GM21447 (cell line): ENCODE measurements around the gene EIF4G1.
"Not testable (repeated sequence)": the region's sequence is repeated elsewhere in the genome, so short reads cannot be mapped to it uniquely, and the experiment has no call there.

ENCODE experiments used
- ATAC-seq: cut with Tn5 transposase; IDR thresholded peaks from one replicate; pipeline ENCODE4 v1.9.1; 2021; ENCODE audit not compliant: unreplicated experiment

Gene EIF4G1

DNA sequence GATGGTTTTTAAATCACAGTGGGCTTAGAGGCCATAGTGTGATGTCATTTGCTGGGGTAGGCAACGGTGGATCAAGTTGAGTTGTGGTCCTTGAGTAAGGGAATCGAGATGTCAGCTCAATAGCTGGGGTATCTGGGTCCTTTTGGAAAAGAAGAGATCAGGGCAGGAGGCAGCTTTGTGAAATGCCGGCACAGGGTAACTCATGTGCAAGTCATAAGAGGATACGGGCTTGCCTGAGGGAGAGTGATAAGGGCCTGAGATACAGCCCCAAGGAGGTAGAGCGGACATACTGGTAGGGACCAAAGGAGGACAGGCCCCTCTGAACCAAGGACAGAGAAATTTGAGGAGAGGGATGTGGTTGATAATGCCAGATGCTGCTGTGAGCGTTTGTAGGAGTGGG lies 18.8 kb downstream of the EIF4G1 start:
- ATAC-seq = no peak

DNA sequence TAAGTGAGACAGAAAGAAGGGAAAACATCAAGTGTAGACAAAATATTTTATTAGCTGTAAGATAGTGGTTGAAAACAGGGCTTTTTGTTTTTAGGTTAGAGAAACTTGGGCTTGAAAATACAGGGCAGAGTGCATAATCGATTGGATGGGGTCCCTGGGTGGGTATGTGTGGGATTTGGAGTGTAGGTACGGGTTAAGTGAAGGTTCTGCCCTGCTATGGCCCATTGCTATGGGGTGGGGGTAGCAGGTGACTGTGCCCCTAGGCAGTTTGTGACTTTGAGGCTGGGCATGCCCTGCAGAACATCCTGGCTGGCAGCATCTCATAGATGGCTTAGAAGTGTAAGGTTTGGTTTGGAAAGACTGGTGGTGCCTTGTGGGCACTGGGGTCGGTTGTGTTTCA lies 19.3 kb downstream of the EIF4G1 start:
- ATAC-seq = no peak

DNA sequence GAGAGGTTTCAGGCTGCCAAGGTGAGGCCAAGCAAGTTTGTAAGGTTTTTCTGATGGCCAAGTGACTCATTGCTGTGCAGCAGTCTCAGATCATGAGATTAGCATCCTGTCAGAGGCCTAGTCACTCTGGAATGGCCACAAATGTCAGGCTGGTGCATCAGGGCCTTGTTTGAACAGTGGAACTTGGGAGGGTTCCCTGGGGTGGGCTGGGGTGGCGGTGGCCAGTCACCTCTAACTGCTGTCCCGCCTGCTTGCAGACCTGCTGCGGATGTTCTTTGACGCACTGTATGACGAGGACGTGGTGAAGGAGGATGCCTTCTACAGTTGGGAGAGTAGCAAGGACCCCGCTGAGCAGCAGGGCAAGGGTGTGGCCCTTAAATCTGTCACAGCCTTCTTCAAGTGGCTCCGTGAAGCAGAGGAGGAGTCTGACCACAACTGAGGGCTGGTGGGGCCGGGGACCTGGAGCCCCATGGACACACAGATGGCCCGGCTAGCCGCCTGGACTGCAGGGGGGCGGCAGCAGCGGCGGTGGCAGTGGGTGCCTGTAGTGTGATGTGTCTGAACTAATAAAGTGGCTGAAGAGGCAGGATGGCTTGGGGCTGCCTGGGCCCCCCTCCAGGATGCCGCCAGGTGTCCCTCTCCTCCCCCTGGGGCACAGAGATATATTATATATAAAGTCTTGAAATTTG lies 20.2 kb downstream of the EIF4G1 start:
- no peak for ATAC-seq

DNA sequence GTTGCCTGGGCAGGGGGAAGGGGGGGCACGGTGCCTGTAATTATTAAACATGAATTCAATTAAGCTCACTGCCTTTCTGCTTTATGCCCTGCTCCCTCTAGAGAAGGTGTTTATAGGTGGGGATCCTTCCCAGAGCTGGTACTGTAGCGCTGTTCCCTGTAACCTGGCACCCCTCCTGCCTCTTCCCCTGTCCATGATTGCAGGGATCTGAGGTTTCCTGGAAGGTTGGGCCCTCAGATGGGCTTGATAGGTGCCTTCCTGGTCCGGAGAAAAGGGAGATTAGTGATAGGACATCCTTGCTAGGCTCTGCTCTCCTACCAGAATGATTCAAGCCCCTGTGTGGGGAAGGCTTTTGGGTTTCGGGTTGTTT lies 20.9 kb downstream of the EIF4G1 start:
- ATAC-seq = peak; percentile 9

DNA sequence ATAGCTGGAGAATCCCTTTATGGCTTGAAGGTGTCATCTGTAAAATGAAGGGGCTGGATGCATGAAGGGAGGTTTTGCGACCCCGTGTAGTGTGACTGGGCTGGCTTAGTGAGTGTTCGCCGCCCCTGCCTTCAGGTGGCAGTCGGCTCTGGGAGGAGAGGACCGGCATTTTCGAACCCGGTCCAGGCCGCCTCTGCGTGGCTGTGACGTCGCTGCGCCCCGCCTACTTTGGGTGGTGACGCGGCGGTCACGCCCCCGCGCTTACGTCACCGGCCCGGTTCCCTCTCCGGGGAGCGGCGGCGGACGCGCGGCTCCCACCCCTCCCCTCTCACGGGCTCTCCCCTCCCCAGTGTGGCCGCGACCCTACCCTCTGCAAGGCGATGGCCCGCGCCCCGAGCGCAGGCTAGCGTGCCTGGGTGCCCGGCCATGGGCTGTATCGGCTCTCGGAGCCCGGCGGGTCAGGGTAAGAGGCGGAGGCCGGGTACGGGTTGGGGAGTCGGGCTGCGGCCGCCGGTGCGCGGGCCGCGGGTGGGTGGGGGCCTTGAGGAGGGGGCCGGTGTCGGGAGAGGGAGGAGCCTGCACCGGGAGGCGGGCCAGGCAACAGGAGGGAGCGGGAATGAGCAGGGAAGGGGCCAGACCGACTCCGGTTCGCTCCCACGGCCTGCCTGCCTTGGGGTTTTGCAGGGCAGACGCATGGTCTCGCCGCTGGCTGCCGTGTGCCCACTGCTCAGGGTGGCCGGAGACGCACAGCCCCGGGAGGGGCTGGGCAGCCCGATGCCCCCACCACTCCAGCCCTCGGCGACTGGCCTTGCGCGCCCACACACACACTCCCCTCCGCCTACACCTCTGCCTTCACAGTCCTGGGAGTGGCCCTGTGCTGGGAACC lies 21.5 kb downstream of the EIF4G1 start:
- peak; percentile 83 for ATAC-seq

DNA sequence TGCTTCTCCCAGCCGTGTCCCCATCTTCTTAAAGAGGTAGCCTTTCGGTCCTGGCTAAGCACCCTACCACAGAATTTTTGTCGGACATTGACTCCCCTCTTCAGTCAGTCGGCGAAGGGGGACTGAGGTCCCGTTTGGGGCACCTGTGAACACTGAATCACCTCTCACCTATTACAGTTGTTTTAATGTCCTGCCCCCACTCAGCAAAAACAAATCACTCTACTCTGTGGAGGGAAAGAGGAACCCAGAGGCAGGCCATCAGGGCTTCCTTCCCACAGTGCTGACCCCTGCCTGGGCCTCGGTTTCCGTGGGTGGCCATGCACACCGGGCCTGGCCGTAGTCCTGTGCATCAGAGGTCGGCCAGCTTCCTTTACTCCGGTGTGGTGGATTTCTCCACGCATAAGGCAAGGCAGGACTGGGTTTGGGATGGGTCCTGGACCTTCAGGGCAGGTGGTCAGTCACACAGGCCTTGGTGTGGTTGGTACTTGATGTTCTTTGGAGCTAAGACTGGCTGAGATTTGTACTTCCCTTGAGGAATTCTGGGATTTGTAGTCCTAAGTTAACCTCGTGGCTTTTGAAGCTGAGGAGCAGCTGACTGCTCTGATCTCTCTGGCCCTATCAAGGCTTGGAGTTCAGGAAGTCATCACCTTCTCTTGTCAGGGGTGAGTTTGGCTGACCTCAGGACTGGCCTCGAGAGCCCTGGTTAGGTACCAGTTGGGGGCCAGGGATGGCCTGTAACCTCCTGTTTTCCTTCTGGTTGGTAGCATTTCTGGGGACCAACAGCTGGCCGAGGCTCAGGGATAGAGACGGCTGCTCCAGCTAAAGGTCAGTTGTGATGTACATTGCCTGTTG lies 22.4 kb downstream of the EIF4G1 start:
- no peak for ATAC-seq

DNA sequence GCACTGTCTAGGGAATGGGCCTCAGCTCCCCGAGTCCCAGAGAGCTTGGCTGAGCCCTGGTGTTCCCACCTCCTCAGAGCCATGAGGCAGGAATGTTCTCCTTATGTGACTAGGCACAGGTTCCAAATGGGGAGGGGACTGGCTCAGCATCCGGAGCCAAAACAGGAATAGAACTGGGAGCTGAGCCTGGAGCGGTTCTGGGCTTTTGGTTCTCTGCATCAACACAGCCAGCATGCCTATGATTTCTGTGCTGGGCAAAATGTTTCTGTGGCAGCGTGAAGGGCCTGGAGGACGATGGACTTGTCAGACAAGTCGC lies 23.0 kb downstream of the EIF4G1 start, which contains the start of gene FAM131A:
Gene FAM131A, plus strand, starts transcription at position 202 of the 316 bp plus-strand sequence. Its CDS starts 31 bp downstream, at position 233.
- ATAC-seq = no peak

DNA sequence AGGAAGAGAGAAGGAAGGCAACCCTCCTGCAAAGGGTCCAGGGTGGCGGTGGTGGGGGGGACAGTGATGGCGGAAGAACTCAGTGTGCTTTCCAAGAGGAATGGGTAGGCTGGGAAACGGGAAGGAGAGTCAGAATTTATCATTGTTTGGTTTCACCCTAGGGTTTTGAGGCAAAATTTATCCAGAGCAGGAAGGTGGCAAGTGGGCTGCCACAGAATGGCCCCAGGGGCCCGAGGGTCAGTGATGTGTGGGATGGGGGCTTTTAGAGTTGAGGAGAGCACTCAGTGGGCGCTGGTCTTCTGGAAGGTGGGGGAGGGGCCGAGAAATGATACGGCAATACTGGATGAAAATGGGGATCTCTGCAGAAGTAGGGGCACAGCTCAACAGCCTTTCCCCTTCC lies 23.6 kb downstream of the EIF4G1 start:
- ATAC-seq = no peak

DNA sequence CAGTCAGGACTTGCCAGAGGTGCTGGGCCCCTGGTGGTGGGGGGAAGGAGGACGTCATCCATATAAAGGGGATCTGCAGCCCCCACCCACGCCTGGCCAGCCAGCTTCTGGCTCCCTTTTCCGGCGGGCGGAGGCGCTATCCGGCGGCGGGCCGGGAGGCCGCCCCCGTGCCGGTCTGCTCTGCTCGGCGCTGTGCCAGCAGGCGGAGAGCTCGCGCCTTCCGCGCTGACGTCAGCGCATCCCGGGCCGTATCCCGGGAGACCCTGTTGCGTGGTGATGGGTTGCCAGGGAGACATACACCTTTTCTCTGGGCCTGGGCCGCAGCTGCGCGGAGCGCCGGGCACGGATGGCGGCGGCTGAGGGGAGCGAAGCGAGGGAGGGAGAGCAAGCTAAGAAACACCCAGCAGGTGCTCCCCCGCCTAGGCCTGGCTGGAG lies 24.1 kb downstream of the EIF4G1 start:
- no peak for ATAC-seq

DNA sequence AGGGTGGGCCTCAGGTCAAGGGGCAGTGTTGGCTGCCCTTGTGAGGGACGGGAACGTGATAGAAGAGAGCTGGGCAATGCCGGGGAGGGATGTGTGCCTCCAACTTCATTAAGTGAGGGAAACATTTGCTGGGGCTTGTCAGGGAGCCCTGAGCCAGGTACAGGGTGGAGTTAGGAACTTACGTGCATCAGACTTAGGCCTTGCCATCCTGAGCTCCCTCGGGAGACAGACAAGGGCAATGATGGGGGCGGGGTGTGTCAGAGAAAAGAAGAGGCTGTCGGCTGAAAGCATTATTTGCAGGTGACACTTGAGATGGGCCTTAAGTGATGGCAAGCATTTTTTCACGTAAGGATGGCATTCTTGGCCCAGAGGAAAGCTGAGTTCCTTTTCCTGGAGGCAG lies 24.6 kb downstream of the EIF4G1 start:
- ATAC-seq = no peak

DNA sequence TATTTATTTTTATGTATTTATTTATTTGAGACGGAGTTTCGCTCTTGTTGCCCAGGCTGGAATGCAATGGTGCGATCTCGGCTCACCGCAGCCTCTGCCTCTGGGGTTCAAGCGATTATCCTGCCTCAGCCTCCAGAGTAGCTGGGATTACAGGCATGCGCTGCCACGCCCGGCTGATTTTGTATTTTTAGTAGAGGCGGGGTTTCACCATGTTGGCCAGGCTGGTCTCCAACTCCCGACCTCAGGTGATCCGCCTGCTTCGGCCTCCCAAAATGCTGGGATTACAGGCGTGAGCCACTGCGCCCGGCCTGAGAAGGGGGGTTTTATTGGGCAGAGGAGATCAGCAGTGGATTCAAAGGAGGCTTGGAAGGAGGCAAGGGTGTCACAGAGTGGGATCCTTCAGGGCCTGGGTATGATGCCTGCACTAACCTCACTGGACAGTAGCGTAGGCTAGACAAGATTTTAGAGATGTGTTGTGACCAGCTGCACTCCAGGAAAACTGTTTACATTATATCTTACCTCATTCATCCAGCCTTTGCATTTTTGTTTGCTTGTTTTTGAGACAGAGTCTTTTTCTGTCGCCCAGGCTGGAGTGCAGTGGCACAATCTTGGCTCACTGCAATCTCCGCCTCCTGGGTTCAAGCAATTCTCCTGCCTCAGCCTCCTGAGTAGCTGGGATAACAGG lies 25.2 kb downstream of the EIF4G1 start:
- not testable (repeated sequence) for ATAC-seq

DNA sequence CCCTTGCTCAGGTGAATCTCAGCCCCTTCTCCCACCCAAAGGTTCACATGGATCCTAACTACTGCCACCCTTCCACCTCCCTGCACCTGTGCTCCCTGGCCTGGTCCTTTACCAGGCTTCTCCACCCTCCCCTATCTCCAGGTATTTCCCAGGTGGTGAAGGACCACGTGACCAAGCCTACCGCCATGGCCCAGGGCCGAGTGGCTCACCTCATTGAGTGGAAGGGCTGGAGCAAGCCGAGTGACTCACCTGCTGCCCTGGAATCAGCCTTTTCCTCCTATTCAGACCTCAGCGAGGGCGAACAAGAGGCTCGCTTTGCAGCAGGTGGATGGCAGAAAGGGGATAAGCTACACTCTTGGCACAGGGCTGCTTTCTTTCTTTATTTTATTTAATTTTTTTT lies 27.5 kb downstream of the EIF4G1 start:
- ATAC-seq = no peak

DNA sequence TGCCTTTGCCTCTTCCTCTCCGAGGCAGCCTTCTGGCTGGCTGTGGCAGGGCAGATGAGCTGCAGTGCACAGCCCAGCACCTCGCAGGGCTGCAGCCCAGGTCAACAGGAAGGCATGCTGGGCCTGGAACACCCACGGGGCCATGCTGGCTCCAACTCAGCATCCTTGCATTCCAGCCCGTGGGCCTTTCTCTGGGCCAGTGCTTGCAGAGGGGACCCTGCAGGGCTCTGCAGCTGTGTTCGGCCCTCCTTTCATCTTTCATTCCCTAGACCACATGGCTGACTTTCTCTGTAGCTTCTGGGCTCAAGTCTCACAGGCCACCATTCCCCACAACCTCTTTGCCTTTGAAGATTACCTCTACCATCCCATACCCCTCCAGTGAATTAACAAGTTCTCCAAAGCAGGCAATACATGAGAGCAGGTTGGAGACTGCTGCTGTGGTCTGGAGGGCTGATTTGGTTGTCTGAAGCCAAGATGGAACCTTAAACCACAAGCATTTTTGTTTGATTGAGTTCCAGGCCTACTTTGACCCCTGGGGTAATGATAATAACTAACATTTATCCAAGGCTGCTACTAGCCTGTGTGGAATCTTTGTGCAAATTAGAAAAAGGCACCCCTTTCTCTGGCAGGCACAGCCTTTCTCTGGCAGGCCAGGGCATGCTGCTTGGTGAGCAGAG lies 28.9 kb downstream of the EIF4G1 start:
- ATAC-seq = no peak

DNA sequence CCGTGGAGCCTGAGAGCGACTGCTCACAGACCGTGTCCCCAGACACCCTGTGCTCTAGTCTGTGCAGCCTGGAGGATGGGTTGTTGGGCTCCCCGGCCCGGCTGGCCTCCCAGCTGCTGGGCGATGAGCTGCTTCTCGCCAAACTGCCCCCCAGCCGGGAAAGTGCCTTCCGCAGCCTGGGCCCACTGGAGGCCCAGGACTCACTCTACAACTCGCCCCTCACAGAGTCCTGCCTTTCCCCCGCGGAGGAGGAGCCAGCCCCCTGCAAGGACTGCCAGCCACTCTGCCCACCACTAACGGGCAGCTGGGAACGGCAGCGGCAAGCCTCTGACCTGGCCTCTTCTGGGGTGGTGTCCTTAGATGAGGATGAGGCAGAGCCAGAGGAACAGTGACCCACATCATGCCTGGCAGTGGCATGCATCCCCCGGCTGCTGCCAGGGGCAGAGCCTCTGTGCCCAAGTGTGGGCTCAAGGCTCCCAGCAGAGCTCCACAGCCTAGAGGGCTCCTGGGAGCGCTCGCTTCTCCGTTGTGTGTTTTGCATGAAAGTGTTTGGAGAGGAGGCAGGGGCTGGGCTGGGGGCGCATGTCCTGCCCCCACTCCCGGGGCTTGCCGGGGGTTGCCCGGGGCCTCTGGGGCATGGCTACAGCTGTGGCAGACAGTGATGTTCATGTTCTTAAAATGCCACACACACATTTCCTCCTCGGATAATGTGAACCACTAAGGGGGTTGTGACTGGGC lies 30.3 kb downstream of the EIF4G1 start:
- no peak for ATAC-seq

DNA sequence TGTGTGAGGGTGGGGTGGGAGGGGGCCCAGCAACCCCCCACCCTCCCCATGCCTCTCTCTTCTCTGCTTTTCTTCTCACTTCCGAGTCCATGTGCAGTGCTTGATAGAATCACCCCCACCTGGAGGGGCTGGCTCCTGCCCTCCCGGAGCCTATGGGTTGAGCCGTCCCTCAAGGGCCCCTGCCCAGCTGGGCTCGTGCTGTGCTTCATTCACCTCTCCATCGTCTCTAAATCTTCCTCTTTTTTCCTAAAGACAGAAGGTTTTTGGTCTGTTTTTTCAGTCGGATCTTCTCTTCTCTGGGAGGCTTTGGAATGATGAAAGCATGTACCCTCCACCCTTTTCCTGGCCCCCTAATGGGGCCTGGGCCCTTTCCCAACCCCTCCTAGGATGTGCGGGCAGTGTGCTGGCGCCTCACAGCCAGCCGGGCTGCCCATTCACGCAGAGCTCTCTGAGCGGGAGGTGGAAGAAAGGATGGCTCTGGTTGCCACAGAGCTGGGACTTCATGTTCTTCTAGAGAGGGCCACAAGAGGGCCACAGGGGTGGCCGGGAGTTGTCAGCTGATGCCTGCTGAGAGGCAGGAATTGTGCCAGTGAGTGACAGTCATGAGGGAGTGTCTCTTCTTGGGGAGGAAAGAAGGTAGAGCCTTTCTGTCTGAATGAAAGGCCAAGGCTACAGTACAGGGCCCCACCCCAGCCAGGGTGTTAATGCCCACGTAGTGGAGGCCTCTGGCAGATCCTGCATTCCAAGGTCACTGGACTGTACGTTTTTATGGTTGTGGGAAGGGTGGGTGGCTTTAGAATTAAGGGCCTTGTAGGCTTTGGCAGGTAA lies 31.1 kb downstream of the EIF4G1 start:
- ATAC-seq = peak; percentile 66

DNA sequence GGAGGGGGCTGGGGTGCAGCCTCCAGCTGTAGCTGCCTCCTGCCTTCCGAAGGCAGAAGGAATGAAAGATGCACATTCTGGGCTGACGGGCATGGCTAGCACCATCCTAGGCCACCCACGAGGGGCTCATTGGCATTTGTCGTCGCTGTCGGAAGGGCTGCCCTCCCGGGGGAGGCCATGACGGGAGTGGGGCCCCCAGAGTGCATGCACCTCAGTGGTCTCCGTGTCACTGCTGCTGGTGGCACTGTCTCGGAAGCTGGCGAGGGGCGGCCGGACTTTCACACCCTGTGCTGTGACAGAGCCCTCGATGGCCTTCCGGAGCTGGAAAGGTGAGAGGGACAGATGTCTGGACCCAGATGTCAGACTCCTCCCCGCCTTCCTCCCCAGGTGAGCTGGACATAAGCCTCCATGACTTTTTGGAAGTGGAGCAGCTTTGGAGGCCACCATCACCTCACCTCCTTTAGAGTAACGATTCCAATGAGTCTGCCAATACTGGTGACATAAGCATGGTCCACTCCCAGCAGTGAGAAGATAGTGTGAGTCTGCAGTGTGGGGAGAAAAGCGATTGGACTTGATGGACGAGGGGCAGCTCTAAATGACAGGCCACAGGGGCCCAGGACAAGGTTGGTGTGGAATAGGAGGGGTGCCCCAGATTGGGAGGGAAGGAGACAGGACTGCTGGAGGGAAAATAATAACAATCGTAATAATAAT lies 32.2 kb downstream of the EIF4G1 start:
- no peak for ATAC-seq

DNA sequence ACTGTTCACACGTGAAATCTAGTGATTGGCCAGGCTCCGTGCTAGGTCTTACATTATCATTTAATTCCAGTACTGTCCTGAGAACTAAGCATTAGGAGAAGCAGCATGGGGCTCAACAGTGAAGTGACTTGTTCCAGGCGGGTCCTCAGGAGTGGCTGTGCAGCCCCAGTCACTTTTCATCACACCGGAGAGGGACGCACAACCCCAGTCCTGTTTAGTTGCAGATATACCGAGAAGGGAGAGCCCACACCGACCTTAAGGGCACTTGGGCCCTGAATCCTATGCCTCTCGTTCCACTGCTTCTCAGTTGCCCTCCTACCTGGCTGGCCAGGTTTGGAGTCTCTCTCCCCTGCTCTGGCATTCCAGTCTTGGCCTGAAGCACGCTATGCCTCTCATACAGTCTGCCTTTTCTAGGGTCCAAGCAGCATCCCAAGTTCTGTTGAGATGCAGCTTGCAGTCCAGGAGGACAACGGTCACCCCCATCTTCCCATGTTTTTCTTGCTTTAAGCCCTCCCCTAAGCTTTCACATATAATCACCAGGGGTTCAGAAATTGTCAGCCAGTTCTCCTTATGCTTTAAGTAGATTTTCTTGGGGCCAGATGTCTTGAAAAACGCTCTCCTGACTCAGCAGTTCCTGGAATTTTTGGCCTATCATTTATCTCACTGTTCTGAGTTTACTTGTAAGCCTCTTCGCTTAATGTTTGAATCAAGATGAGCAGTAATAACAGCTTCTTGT lies 33.1 kb downstream of the EIF4G1 start:
- no peak for ATAC-seq

DNA sequence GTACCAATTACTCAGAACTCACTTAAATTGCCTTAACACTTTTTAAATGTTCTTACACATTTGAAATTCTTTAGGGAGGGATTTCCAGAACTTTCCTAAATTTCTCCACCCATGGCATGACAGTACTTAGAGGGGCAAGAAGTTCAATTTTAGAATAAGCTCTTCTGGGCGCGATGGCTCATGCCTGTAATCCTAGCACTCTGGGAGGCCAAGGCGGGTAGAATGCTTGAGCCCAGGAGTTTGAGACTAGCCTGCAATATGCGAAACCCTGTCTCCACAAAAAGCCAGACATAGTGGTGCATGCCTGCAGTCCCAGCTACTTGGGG lies 33.6 kb downstream of the EIF4G1 start:
- no peak for ATAC-seq
